NB4 (cell line): ENCODE measurements around the gene DLGAP4.

Source experiments
- DNase-seq: peaks from one replicate; pipeline ENCODE4 v3.0.0; 2010; ENCODE audit warnings: low read depth
- H3K4me3 ChIP-seq: one replicate; pipeline ENCODE4 v1.5.1; 2011; ENCODE audit warnings: mild to moderate bottlenecking, low read depth, low read length, moderate library complexity
- MYC ChIP-seq: IDR thresholded peaks from 2 replicates; pipeline ENCODE4 v1.6.1; 2011; ENCODE audit warnings: low read depth, low read length
- POLR2A ChIP-seq: IDR thresholded peaks from 2 replicates; pipeline ENCODE4 v1.6.1; 2011; ENCODE audit warnings: mild to moderate bottlenecking; ENCODE audit not compliant: insufficient read length; ENCODE audit errors: extremely low read depth
- TF ChIP-seq, protein P1 (sequence below): IDR thresholded peaks from 2 replicates; pipeline ENCODE4 v1.6.1; 2011; ENCODE audit warnings: low read depth, low read length
- TF ChIP-seq, protein P2 (sequence below): IDR thresholded peaks from one replicate; pipeline ENCODE4 v1.5.1; 2012; ENCODE audit warnings: low read depth, low read length

Gene DLGAP4

DNA sequence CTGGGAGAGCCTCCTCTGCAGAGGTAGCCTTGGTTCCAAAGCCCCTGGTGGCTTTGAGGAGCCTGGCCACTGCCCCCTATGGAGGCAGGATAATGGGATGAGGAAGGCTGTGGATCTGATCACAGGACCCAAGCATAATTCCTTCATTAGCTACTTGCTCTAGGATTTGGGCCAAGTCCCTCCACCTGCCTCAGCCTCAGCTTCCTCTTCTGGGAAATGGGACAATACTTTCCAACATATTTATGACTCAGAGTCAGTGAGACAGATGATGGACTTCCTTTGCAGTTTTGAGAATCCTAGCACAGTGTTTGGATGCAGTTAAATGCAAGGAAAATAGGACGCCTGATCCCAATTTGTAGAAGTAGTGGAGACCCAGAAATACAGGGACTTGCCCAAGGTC, 171.3 kb downstream of the DLGAP4 start:
- H3K4me3 ChIP-seq = no peak overlapping the region
- TF ChIP-seq, protein P1, sequence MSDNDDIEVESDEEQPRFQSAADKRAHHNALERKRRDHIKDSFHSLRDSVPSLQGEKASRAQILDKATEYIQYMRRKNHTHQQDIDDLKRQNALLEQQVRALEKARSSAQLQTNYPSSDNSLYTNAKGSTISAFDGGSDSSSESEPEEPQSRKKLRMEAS = no peak
- no peak for TF ChIP-seq MYC
- no peak for TF ChIP-seq POLR2A
- TF ChIP-seq, protein P2, sequence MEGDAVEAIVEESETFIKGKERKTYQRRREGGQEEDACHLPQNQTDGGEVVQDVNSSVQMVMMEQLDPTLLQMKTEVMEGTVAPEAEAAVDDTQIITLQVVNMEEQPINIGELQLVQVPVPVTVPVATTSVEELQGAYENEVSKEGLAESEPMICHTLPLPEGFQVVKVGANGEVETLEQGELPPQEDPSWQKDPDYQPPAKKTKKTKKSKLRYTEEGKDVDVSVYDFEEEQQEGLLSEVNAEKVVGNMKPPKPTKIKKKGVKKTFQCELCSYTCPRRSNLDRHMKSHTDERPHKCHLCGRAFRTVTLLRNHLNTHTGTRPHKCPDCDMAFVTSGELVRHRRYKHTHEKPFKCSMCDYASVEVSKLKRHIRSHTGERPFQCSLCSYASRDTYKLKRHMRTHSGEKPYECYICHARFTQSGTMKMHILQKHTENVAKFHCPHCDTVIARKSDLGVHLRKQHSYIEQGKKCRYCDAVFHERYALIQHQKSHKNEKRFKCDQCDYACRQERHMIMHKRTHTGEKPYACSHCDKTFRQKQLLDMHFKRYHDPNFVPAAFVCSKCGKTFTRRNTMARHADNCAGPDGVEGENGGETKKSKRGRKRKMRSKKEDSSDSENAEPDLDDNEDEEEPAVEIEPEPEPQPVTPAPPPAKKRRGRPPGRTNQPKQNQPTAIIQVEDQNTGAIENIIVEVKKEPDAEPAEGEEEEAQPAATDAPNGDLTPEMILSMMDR = no peak
- no peak for DNase-seq

DNA sequence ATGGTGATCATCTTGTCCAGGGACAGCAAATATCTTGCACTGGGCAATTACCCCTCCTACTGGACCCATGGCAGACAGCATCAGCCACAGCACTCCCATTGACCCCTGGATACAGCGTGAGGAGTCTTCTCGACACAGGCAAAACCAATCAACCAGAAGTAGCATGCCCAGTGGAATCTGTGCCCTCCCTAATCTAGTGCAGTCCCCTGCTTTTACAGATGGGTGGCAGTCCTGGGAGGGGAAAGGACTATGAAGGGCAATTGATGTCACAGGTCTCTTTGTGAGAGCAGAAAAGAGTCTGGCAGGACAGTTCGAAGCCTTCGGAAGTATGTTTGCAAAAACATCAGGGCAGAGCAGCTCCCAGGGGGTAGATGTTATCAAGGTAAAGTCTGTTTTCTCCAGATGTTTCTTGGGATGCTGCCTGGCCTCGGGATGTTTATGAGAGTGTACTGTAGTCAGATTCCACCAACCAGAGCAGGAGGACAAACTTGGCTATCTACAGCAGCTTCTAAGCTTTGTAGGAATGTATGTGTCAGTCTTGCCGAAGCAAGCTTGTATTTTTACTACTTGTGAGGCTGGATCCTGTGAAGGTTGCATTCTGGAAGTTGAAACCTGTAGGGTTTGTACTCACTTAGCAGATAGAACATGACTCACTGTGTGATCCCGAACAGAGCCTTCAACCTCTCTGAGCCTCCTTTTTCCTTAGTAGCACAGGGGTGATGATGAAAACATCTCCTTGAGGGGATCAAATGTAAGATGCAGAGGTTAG, 172.2 kb downstream of the DLGAP4 start:
- no peak for DNase-seq
- no peak overlapping the region for H3K4me3 ChIP-seq
- no peak for TF ChIP-seq POLR2A
- no peak for TF ChIP-seq MYC
- TF ChIP-seq, protein P1 = no peak
- TF ChIP-seq, protein P2 = no peak

DNA sequence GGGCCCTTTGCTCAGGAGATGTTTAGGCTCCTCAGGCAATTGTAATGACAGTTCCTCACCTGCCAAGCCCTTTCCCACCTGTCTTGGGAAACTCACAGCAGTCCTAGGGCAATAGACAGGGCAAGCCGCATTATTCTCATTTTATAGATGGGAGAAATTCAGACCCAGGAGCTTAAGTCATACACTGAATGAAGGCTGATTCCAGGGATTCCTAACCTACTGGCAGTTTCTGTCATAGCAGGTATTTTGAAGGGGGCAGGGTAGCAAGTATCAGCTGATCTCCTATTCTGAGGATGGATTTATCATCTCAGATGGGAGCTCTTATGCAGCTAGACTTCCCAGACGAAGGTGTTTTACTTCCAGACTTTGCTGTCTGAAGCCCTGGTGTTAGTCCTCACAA, 173.8 kb downstream of the DLGAP4 start:
- H3K4me3 ChIP-seq = no peak overlapping the region
- no peak for DNase-seq
- no peak for TF ChIP-seq POLR2A
- TF ChIP-seq, protein P1 = no peak
- no peak for TF ChIP-seq MYC
- TF ChIP-seq, protein P2 = no peak

DNA sequence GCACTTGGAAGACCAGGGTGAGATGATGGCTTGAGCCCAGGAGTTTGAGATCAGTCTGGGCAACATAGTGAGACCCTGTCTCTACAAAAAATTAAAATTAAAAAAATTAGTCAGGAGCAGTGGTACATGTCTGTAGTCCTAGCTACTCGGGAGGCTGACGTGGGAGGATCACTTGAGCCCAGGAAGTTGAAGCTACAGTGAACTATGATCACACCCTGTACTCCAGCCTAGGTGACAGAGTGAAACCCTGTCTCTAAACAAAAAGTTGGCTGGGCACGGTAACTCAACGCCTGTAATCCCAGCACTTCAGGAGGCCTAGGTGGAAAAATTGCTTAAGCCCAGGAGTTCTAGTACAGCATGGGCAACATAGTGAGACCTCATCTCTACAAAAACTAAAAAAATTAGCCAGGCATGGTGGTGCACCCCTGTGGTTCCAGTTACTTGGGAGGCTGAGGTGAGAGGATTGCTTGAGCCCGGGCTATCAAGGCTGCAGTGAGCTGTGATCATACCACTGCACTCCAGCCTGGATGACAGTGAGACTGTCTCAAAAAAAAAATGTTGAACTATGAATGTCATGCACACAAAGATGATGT, 174.4 kb downstream of the DLGAP4 start:
- no peak for DNase-seq
- H3K4me3 ChIP-seq = no peak overlapping the region
- TF ChIP-seq MYC (no peak), POLR2A (no peak)
- TF ChIP-seq, protein P2 = no peak
- TF ChIP-seq, protein P1 = no peak

DNA sequence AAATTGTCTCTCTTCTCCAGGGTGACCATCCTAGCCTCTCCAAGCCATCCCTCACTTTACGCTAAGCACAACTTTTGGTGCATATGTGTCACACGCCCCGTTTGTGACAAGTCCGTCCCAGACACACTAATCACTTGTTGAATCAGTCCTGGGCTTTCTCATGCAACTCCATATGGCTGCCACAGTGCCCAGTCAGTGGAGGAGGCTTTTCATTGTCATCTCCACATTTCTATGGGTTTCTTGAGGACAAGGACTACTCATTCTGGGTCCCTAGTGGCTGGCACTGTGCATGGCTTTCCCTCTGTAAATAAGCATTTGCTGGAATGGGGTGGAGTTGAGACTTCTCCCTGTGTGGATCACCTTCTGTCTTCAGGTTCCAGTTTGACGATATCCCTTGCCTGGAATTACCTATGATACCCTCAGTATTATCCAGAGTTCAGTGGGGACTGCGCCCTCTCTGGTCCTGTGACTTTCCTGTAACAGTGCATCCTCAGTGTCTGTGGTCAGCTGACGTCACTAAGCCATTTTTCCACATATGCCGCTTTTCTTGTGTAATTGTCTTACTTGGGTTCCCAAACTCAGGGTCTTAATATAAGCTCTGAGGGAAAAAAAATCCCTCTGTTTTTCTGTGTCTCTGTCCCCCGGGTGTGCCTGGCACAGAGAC, 175.4 kb downstream of the DLGAP4 start:
- TF ChIP-seq POLR2A = no peak
- TF ChIP-seq, protein P2 = no peak
- TF ChIP-seq MYC = no peak
- DNase-seq = no peak
- no peak overlapping the region for H3K4me3 ChIP-seq
